Colonic mucosa (tissue), 4 donors: ENCODE data around the gene MUC5B. TPM values are rescaled to one million over a fixed set of nuclear protein-coding genes. Genes with fewer than 3 reads are reported as not detected.
A peak's percentile ranks its signal among the peaks of the same experiment; 100 is the strongest.
"Not testable (repeated sequence)": the region's sequence is repeated elsewhere in the genome, so short reads cannot be mapped to it uniquely, and the experiment has no call there.

Experiments used
- DNase-seq: peaks from one replicate; pipeline ENCODE4 v3.0.0-alpha.2; 2020
- H3K27ac ChIP-seq: fragments of 200-600 bp; one replicate; pipeline ENCODE4 v1.8.0; 2021
- H3K27me3 ChIP-seq: fragments of 200-600 bp; one replicate; pipeline ENCODE4 v1.8.0; 2021
- H3K36me3 ChIP-seq: fragments of 200-600 bp; one replicate; pipeline ENCODE4 v1.8.0; 2021
- H3K4me1 ChIP-seq: fragments of 200-600 bp; one replicate; pipeline ENCODE4 v1.8.0; 2021; ENCODE audit warnings: mild to moderate bottlenecking
- H3K4me3 ChIP-seq: fragments of 200-600 bp; one replicate; pipeline ENCODE4 v1.8.0; 2021
- H3K9ac ChIP-seq, 2 donors: one replicate each; pipeline ENCODE4 v1.7.0; 2013; ENCODE audit warnings: control low read depth in 2 of 2, low read depth in 2 of 2, low read length in 2 of 2
- H3K9me3 ChIP-seq: fragments of 200-600 bp; one replicate; pipeline ENCODE4 v1.8.0; 2021
- CTCF ChIP-seq: fragments of 200-600 bp; IDR thresholded peaks from one replicate; pipeline ENCODE4 v1.8.0; 2022; ENCODE audit warnings: antibody characterized with exemption, mild to moderate bottlenecking
- intact Hi-C: fragments of 100-400 bp; cut with DNase I; formaldehyde crosslinking; loops from one replicate; pipeline ENCODE4 v1.14.1; 2022
- total RNA-seq, 2 donors: library from RNA; stranded (reverse); fragmentation: NEBNext Ultra II Directional in 1 of 2; extraction: Animal tissue kit (Norgen Biotek cat#: 25700) in 1 of 2; gene quantifications; one replicate each; pipeline ENCODE4 v1.2.1, GENCODE V29; 2021
- donor health status: healthy.
- donor health status: DM: no; HTN: no; CAD: no.
- donor health status: DM: no; HTN: no; CAD: no.

MUC5B gene
- total RNA-seq = 100 to 1,000 TPM; 285 to 655 TPM

- no peak for TF ChIP-seq CTCF
- peak within 1 kb of the TSS; percentile 72 to 79 for H3K9ac ChIP-seq
- peak within 1 kb of the TSS; percentile 42 for H3K4me3 ChIP-seq
- H3K4me1 ChIP-seq = peaks cover 23% of the 10 kb centered on the region
- H3K27me3 ChIP-seq = no peaks in the 10 kb centered on the region
- DNase-seq = peak; percentile 92
- intact Hi-C loops = no loop called here
- H3K27ac ChIP-seq = peak within 1 kb of the TSS; percentile 59
- H3K9me3 ChIP-seq = no peaks in the 10 kb centered on the region
- H3K36me3 ChIP-seq = no peaks in the 10 kb centered on the region
These were observed at the start of gene MUC5B for GRCh38 chr11:1222491-1223345. Gene MUC5B, plus strand, starts transcription at chr11:1223066. Its CDS starts 58 bp downstream, at chr11:1223124.

- H3K27ac ChIP-seq, DNase-seq, intact Hi-C loops, H3K4me1 ChIP-seq, H3K4me3 ChIP-seq, H3K9ac ChIP-seq, H3K9me3 ChIP-seq, H3K27me3 ChIP-seq, H3K36me3 ChIP-seq: not testable (repeated sequence)
These were observed 49.5 kb upstream of the MUC5B start for GRCh38 chr11:1173396-1173795.

- Histone ChIP-seq H3K4me1 (no peaks in the 10 kb centered on the region), H3K9ac (no peak overlapping the region), H3K36me3 (no peaks in the 10 kb centered on the region), H3K4me3 (no peak overlapping the region), H3K9me3 (no peaks in the 10 kb centered on the region), H3K27me3 (no peaks in the 10 kb centered on the region), H3K27ac (no peak overlapping the region)
- no peak for DNase-seq
- intact Hi-C loops = no loop called here
- no peak for TF ChIP-seq CTCF
These were observed 48.2 kb upstream of the MUC5B start for GRCh38 chr11:1174441-1175370.

GRCh38 chr11:1175461-1176223, 47.2 kb upstream of the MUC5B start:
- Histone ChIP-seq H3K9me3 (no peaks in the 10 kb centered on the region), H3K36me3 (no peaks in the 10 kb centered on the region), H3K27ac (no peak overlapping the region), H3K4me3 (no peak overlapping the region), H3K9ac (no peak overlapping the region), H3K27me3 (no peaks in the 10 kb centered on the region), H3K4me1 (no peaks in the 10 kb centered on the region)
- no peak for DNase-seq
- intact Hi-C loops = no loop called here
- no peak for TF ChIP-seq CTCF

- Histone ChIP-seq H3K4me1 (no peaks in the 10 kb centered on the region), H3K9ac (no peak overlapping the region), H3K27me3 (no peaks in the 10 kb centered on the region), H3K9me3 (no peaks in the 10 kb centered on the region), H3K36me3 (no peaks in the 10 kb centered on the region), H3K27ac (no peak overlapping the region), H3K4me3 (no peak overlapping the region)
- no peak for TF ChIP-seq CTCF
- intact Hi-C loops = no loop called here
- no peak for DNase-seq
These were observed 46.4 kb upstream of the MUC5B start for GRCh38 chr11:1176224-1177019.
